Fibroblast of lung (primary cell): ENCODE data around the gene ZNF503.

Experiments
- CTCF ChIP-seq, 2 donors: IDR thresholded peaks in 1 of 2; conservative IDR thresholded peaks in 1 of 2; 1 replicate in 1 of 2; 2 replicates in 1 of 2; pipeline ENCODE4 v1.5.1; 2011 to 2012; ENCODE audit warnings: low read length in 2 of 2, control low read depth in 1 of 2, inconsistent platforms in 1 of 2, low read depth in 1 of 2, mild to moderate bottlenecking in 1 of 2
- EZH2 ChIP-seq: IDR thresholded peaks from 2 replicates; pipeline ENCODE4 v1.5.1; 2012; ENCODE audit warnings: low read length, control low read depth, mild to moderate bottlenecking; ENCODE audit errors: missing control alignments

- TF ChIP-seq CTCF (conservative IDR thresholded peaks at IDR 0.05 in 1 of 2, IDR thresholded peaks at IDR 0.05 in 1 of 2; ENCODE audit: low read depth in 1 of 2, low read length in 2 of 2) (no peak), EZH2 (no peak)
Measured at GRCh38 chr10:75438275-75438674, 36.7 kb upstream of the ZNF503 start.
